GM12872 (cell line): ENCODE results near the gene FLRT1.

Experiments
- TF ChIP-seq, protein P1 (sequence below): IDR thresholded peaks from 3 replicates; pipeline ENCODE4 v1.5.1; 2011; ENCODE audit warnings: low read depth, mild to moderate bottlenecking, low read length, moderate library complexity; ENCODE audit not compliant: insufficient read depth

Gene FLRT1

DNA sequence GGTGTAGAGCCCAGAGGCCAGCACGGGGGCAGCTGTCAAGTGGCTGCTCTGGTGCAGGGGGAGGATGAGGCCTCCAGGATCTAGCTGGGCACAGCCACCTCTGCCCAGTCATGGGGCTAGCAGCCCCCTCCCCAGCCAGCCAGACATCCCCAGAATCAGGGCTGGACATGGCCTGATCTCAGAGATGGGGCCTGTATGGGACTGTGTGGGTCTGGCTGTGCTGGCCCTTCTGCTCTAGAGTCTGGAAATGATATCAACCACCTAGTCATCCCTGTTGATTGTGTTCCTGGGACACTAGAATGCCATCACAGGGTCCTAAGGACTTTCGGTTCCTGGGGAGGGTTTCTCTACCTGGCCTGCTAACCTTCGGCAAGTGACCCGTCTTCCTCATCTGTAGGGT, 2.8 kb downstream of the FLRT1 start:
- TF ChIP-seq, protein P1, sequence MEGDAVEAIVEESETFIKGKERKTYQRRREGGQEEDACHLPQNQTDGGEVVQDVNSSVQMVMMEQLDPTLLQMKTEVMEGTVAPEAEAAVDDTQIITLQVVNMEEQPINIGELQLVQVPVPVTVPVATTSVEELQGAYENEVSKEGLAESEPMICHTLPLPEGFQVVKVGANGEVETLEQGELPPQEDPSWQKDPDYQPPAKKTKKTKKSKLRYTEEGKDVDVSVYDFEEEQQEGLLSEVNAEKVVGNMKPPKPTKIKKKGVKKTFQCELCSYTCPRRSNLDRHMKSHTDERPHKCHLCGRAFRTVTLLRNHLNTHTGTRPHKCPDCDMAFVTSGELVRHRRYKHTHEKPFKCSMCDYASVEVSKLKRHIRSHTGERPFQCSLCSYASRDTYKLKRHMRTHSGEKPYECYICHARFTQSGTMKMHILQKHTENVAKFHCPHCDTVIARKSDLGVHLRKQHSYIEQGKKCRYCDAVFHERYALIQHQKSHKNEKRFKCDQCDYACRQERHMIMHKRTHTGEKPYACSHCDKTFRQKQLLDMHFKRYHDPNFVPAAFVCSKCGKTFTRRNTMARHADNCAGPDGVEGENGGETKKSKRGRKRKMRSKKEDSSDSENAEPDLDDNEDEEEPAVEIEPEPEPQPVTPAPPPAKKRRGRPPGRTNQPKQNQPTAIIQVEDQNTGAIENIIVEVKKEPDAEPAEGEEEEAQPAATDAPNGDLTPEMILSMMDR, result no peak

- TF ChIP-seq, protein P1, result no peak
These were observed 3.4 kb downstream of the FLRT1 start for GRCh38 chr11:64039012-64039665.

DNA sequence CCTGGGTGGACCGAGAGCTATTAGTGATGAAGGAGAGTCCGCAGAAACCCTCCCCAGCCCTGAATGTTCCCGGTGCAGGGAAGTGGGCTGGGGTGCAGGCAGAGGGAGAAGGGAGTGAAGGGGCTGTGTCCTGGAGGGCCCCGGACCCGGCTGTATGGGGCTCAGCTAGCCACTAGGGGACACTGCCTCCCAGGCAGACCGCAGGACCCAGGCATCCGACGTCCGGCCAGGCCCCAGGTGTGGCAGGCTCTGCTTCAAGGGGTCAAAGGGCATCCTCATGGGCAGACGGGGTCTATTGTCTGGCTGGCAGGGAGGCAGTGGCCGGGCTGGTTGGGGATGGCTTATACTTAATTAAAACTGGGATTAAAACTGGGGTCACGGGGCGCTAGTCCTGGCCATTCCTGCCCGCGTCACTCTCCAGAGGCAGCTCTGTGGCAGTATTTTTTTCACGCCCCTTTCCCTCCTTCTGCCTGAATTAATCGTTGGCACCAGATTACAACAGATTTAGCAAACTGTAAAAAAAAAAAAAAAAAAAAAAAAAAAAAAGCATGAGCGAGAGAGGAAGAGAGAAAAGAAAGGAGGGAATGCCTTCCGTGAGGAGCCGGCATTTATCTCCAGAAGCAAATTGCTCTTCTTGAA, 5.1 kb downstream of the FLRT1 start:
- TF ChIP-seq, protein P1, result peak; percentile 36; the same call in 2 of the 3 replicates

- TF ChIP-seq, protein P1, result no peak
These were observed 6.1 kb downstream of the FLRT1 start for GRCh38 chr11:64041846-64042245.

- TF ChIP-seq, protein P1, result no peak
These were observed 6.6 kb downstream of the FLRT1 start for GRCh38 chr11:64042301-64042700.

DNA sequence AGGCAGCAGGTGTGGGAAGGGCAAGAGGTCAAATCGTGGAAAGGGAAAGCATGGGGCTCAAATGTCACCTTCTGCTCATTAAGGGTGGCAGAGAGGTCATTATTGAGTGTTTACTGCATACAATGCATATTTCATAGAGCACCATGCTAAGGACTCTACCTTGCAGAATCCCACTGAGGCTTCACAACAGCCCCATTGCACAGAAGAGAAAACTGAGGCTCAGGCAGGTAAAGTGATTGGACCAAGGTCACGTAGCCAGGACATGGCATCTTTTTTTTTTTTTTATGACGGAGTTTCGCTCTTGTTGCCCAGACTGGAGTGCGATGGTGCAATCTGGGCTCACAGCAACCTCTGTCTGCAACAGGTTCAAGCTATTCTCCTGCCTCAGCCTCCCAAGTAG, 7.8 kb downstream of the FLRT1 start:
- TF ChIP-seq, protein P1, result no peak

DNA sequence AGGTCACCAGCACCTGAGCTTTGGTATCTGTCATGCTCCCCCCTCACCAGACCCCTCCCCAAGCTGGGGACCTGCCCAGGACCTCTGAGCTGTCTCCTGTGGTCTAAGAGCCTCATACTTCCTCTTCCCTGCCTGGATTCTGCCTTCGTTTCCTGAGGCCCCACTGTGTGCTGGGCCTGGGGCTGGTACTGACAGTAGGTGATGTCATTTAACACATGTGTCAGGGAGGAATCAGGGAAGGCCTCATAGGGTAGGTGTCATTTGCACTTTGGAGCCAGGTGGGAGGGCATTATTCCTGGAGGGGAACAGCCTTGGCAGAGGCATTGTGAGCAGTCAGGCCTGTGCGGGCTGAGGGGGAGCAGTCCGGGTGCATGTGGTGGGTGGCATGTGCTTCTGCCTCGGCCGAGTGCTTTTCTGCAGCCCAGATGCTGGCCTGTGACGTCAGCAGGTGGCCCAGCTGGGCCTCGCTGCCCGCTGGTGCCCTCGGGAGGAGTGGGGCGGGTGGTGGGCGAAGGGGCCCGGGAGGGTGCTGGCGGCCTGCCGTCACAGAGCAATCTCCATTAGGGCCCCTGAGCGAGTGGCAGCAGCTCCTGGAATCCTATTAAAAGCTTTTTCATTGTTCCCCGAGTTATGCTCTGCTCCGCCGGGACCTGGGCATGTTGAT, 9.1 kb downstream of the FLRT1 start:
- TF ChIP-seq, protein P1, result no peak
